Right ventricle myocardium inferior (tissue), 1 donor: ENCODE results near the gene FAM13A. TPM values are rescaled to one million over a fixed set of nuclear protein-coding genes. Genes with fewer than 3 reads are reported as not detected.

Experiments used
- ATAC-seq: fragments of 200-7000 bp; cut with Tn5 transposase; one replicate; pipeline ENCODE4 v1.9.1; 2020; ENCODE audit warnings: mild to moderate bottlenecking, moderate library complexity
- DNase-seq: peaks from one replicate; pipeline ENCODE4 v3.0.0; 2021; ENCODE audit errors: missing footprints
- intact Hi-C: fragments of 100-400 bp; cut with DNase I; formaldehyde crosslinking; loops from one replicate; pipeline ENCODE4 v1.11.0; 2022
- total RNA-seq: library from RNA; stranded (reverse); fragmentation: NEBNext Ultra II Directional; extraction: Animal tissue kit (Norgen Biotek cat#: 25700); gene quantifications from one replicate; pipeline ENCODE4 v1.2.1, GENCODE V29; 2021
- donor health status: DM: no; HTN: yes; CAD: no; lungs with severe emphysema.

The FAM13A gene
- total RNA-seq, 1 donor from 2014 or later = 17.3 TPM

- intact Hi-C loops = no loop called here
- ATAC-seq (no peak), DNase-seq (no peak)
Observed at GRCh38 chr4:88729146-88729760, 327.7 kb downstream of the FAM13A start.

GRCh38 chr4:88728146-88728545, 328.8 kb downstream of the FAM13A start:
- intact Hi-C loops = no loop called here
- peak; percentile 73 for ATAC-seq
- DNase-seq = peak; percentile 71

GRCh38 chr4:88725986-88726385, 331.0 kb downstream of the FAM13A start:
- DNase-seq (no peak), ATAC-seq (no peak)
- intact Hi-C loops = no loop called here

- no peak for DNase-seq
- no peak for ATAC-seq
- intact Hi-C loops = no loop called here
Observed at GRCh38 chr4:88725143-88725542, 331.8 kb downstream of the FAM13A start.

- ATAC-seq = no peak
- intact Hi-C loops = no loop called here
- DNase-seq = no peak
Observed at GRCh38 chr4:88724406-88724805, 332.6 kb downstream of the FAM13A start.

- no peak for DNase-seq
- peak; percentile 84 for ATAC-seq
- intact Hi-C loops = no loop called here
Observed at GRCh38 chr4:88722828-88723227, 334.2 kb downstream of the FAM13A start.

- DNase-seq = peak; percentile 70
- intact Hi-C loops = no loop called here
Observed at GRCh38 chr4:88722276-88722780, 334.7 kb downstream of the FAM13A start.

GRCh38 chr4:88720451-88721428, 336.2 kb downstream of the FAM13A start:
- no peak for DNase-seq
- intact Hi-C loops = no loop called here
- peak; percentile 18 for ATAC-seq

More at GRCh38 chr4:88722276-88722780, 334.7 kb downstream of the FAM13A start:
- peak; percentile 56 for ATAC-seq

GRCh38 chr4:88719381-88719780, 337.6 kb downstream of the FAM13A start:
- ATAC-seq (no peak), DNase-seq (no peak)
- intact Hi-C loops = no loop called here

- ATAC-seq = no peak
Observed at GRCh38 chr4:88718098-88718497, 338.9 kb downstream of the FAM13A start.

GRCh38 chr4:88713782-88714181, 343.2 kb downstream of the FAM13A start:
- intact Hi-C loops = no loop called here
- DNase-seq (no peak), ATAC-seq (no peak)

More at GRCh38 chr4:88718098-88718497, 338.9 kb downstream of the FAM13A start:
- intact Hi-C loops = no loop called here
- DNase-seq = no peak

- intact Hi-C loops = loop anchor here (5.0 kb wide), 1 partner anchor 82 kb away; no protein-coding TSS in a partner anchor
- ATAC-seq = no peak
Observed at GRCh38 chr4:88709989-88710388, 347.0 kb downstream of the FAM13A start.

GRCh38 chr4:88706574-88706973, 350.4 kb downstream of the FAM13A start:
- intact Hi-C loops = loop anchor here (1.0 to 5.0 kb wide), 3 partner anchors 47 to 316 kb away; no protein-coding TSS in a partner anchor
- ATAC-seq (peak; percentile 87), DNase-seq (no peak)

More at GRCh38 chr4:88709989-88710388, 347.0 kb downstream of the FAM13A start:
- DNase-seq = no peak

- ATAC-seq = no peak
Observed at GRCh38 chr4:88705805-88706492, 351.0 kb downstream of the FAM13A start.

GRCh38 chr4:88705223-88705622, 351.8 kb downstream of the FAM13A start:
- DNase-seq (no peak), ATAC-seq (no peak)
- intact Hi-C loops = loop anchor here (5.0 kb wide), 1 partner anchor 87 kb away; no protein-coding TSS in a partner anchor

More at GRCh38 chr4:88705805-88706492, 351.0 kb downstream of the FAM13A start:
- intact Hi-C loops = loop anchor here (1.0 to 5.0 kb wide), 3 partner anchors 47 to 317 kb away; no protein-coding TSS in a partner anchor
- DNase-seq = no peak

GRCh38 chr4:88702782-88703181, 354.2 kb downstream of the FAM13A start:
- ATAC-seq (no peak), DNase-seq (no peak)

GRCh38 chr4:88698519-88698918, 358.5 kb downstream of the FAM13A start:
- intact Hi-C loops = no loop called here
- ATAC-seq (no peak), DNase-seq (no peak)

More at GRCh38 chr4:88702782-88703181, 354.2 kb downstream of the FAM13A start:
- intact Hi-C loops = no loop called here

- DNase-seq (peak; percentile 83), ATAC-seq (peak; percentile 87)
- intact Hi-C loops = no loop called here
Observed at GRCh38 chr4:88697588-88698329, 359.2 kb downstream of the FAM13A start, which contains the start of gene NAP1L5. NAP1L5 (minus strand) TSS chr4:88697829; CDS start chr4:88697754, 75 bp downstream.
